GM12878 (cell line): ENCODE data around the gene TRPM3. TPM values are rescaled to one million over a fixed set of nuclear protein-coding genes. Genes with fewer than 3 reads are reported as not detected.

Experiments
- CHD1 ChIP-seq: IDR thresholded peaks from 2 replicates; pipeline ENCODE4 v1.6.1; 2012; ENCODE audit warnings: low read depth, low read length, improper control_type of control experiment
- CHD2 ChIP-seq: IDR thresholded peaks from 2 replicates; pipeline ENCODE4 v1.6.1; 2011; ENCODE audit warnings: low read depth, low read length, improper control_type of control experiment, borderline replicate concordance
- CREB1 ChIP-seq: IDR thresholded peaks from 2 replicates; pipeline ENCODE4 v1.6.1; 2012; ENCODE audit warnings: low read depth, mild to moderate bottlenecking, inconsistent platforms
- ETV6 ChIP-seq, 2 experiments: fragments of 450-650 bp in 1 of 2; IDR thresholded peaks in 1 of 2; conservative IDR thresholded peaks in 1 of 2; 2 replicates each; pipeline ENCODE4 v1.6.1; 2014; ENCODE audit warnings: antibody characterized with exemption in 1 of 2, borderline replicate concordance in 1 of 2, low read depth in 1 of 2, mild to moderate bottlenecking in 1 of 2, moderate library complexity in 1 of 2
- NBN ChIP-seq: fragments of 450-650 bp; IDR thresholded peaks from 2 replicates; pipeline ENCODE4 v1.6.1; 2016
- NFYB ChIP-seq: IDR thresholded peaks from 2 replicates; pipeline ENCODE4 v1.6.1; 2011; ENCODE audit warnings: low read depth, mild to moderate bottlenecking, low read length, improper control_type of control experiment, moderate library complexity; ENCODE audit not compliant: insufficient read depth
- NR2C2 ChIP-seq: IDR thresholded peaks from 2 replicates; pipeline ENCODE4 v1.6.1; 2011; ENCODE audit warnings: borderline replicate concordance, low read depth; ENCODE audit not compliant: control insufficient read depth, insufficient read length
- PAX5 ChIP-seq: IDR thresholded peaks from 2 replicates; pipeline ENCODE4 v1.6.1; 2011; ENCODE audit warnings: low read depth, low read length, borderline replicate concordance
- POLR2AphosphoS2 ChIP-seq: IDR thresholded peaks from 2 replicates; pipeline ENCODE4 v1.6.1; 2011; ENCODE audit warnings: low read depth, mild to moderate bottlenecking, low read length, improper control_type of control experiment, moderate library complexity
- RAD21 ChIP-seq: IDR thresholded peaks from 2 replicates; pipeline ENCODE4 v1.6.1; 2011; ENCODE audit warnings: mild to moderate bottlenecking, low read depth, low read length, moderate library complexity; ENCODE audit not compliant: insufficient read depth
- SMAD1 ChIP-seq: fragments of 450-650 bp; IDR thresholded peaks from 2 replicates; pipeline ENCODE4 v1.6.1; 2018; ENCODE audit warnings: mild to moderate bottlenecking, low read depth; ENCODE audit not compliant: partially characterized antibody
- YBX1 ChIP-seq: fragments of 450-650 bp; IDR thresholded peaks from 2 replicates; pipeline ENCODE4 v1.6.1; 2016; ENCODE audit warnings: antibody characterized with exemption
- ZZZ3 ChIP-seq: IDR thresholded peaks from 2 replicates; pipeline ENCODE4 v1.6.1; 2011; ENCODE audit warnings: low read depth; ENCODE audit not compliant: control insufficient read depth, insufficient read length
- polyA plus RNA-seq, 11 experiments: library from polyadenylated mRNA; depleted of rRNA in 4 of 11; unstranded in 6 of 11; stranded (reverse) in 5 of 11; fragments of >200 nt; fragmentation: Nextera tagmentation in 4 of 11; fragmentation: Illumina TruSeq in 1 of 11; extraction: Ambion mirVana in 4 of 11; extraction: Trizol in 1 of 11; gene quantifications; 1 replicate in 1 of 11; 2 replicates in 10 of 11; pipeline versions ENCODE4 v1.2.1 to v1.2.3, GENCODE V29; 2011 to 2016; ENCODE audit warnings: inconsistent platforms in 2 of 11, missing spikeins in 2 of 11, low read depth in 1 of 11
- total RNA-seq, 4 experiments: library from RNA; depleted of rRNA in 3 of 4; stranded (reverse); fragments of >200 nt in 3 of 4; fragmentation: Illumina TruSeq in 1 of 4; extraction: Trizol in 1 of 4; gene quantifications; 2 replicates each; pipeline versions ENCODE4 v1.2.1 to v1.2.3, GENCODE V29; 2013 to 2021
- TF ChIP-seq, protein P1 (sequence below): fragments of 450-650 bp; IDR thresholded peaks from 2 replicates; pipeline ENCODE4 v1.6.1; 2016; ENCODE audit warnings: mild to moderate bottlenecking
- TF ChIP-seq, protein P2 (sequence below): fragments of 450-650 bp; IDR thresholded peaks from 2 replicates; pipeline ENCODE4 v1.6.1; 2018; ENCODE audit warnings: mild to moderate bottlenecking, low read depth, moderate library complexity; ENCODE audit not compliant: partially characterized antibody
- TF ChIP-seq, protein P3 (sequence below): fragments of 450-650 bp; formaldehyde crosslinking; IDR thresholded peaks from 2 replicates; pipeline ENCODE4 v1.4.0; 2020; ENCODE audit warnings: mild to moderate bottlenecking, moderate library complexity
- TF ChIP-seq, protein P4 (sequence below): IDR thresholded peaks from 2 replicates; pipeline ENCODE4 v1.6.1; 2012; ENCODE audit warnings: low read depth, low read length, improper control_type of control experiment

The TRPM3 gene
- total and polyA plus RNA-seq, 10 of the 15 experiments (the other 5 are each of a cell fraction or from before 2014, with no cell fraction given) = not detected

DNA sequence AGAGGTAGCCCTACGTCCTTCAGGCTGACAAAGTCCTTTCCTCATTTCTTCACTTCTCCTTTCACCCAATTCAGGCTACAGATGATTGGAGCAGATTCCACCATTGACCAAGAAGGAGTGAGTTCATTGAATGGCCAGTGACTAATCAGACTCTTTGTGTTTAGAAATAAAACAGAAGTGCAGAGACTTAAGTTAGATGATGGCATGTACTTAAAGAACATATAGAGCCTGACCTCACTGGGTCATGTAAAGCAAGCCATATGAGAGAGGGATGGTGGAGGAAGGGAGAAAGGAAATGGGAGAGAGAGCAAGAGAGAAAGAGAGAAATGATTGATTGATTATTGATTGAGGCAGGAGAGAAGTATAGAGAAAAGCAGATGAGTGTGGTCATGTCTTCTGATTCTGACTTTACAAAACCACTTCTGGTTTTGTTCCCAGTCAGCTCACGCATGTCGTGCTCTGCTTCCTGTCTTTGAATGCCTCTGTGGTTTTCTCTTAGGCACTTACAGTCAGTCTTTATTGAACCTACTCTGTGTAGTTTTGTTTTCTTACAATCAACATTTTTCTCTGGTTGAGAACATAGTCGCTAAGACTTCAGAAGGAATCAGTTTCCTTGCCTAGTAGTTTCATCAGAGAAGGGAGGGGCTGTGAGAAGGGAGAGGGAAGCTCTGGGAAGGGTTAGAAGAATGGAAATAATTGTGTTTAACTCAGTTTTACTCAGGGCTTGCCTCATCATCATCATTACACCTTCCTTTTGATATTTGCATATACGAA, 557.8 kb downstream of the TRPM3 start (continued):
- TF ChIP-seq, protein P1, sequence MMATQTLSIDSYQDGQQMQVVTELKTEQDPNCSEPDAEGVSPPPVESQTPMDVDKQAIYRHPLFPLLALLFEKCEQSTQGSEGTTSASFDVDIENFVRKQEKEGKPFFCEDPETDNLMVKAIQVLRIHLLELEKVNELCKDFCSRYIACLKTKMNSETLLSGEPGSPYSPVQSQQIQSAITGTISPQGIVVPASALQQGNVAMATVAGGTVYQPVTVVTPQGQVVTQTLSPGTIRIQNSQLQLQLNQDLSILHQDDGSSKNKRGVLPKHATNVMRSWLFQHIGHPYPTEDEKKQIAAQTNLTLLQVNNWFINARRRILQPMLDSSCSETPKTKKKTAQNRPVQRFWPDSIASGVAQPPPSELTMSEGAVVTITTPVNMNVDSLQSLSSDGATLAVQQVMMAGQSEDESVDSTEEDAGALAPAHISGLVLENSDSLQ = peak; percentile 85
- TF ChIP-seq CHD1 (no peak), NFYB (peak; percentile 61; the same call in 1 of the 2 replicates), SMAD1 (no peak), ETV6 (conservative IDR thresholded peaks at IDR 0.05 in 1 of 2, IDR thresholded peaks at IDR 0.05 in 1 of 2; ENCODE audit: borderline replicate concordance in 1 of 2, low read depth in 1 of 2) (peak in 1 of 2 experiments; percentile 99; a peak in 2 of 4 replicates), CHD2 (peak; percentile 26; the same call in 1 of the 2 replicates), CREB1 (peak; percentile 50; the same call in 1 of the 2 replicates), NBN (peak; percentile 88), PAX5 (peak; percentile 95), POLR2AphosphoS2 (no peak), ZZZ3 (no peak), RAD21 (no peak), YBX1 (no peak), NR2C2 (no peak)
- TF ChIP-seq, protein P2, sequence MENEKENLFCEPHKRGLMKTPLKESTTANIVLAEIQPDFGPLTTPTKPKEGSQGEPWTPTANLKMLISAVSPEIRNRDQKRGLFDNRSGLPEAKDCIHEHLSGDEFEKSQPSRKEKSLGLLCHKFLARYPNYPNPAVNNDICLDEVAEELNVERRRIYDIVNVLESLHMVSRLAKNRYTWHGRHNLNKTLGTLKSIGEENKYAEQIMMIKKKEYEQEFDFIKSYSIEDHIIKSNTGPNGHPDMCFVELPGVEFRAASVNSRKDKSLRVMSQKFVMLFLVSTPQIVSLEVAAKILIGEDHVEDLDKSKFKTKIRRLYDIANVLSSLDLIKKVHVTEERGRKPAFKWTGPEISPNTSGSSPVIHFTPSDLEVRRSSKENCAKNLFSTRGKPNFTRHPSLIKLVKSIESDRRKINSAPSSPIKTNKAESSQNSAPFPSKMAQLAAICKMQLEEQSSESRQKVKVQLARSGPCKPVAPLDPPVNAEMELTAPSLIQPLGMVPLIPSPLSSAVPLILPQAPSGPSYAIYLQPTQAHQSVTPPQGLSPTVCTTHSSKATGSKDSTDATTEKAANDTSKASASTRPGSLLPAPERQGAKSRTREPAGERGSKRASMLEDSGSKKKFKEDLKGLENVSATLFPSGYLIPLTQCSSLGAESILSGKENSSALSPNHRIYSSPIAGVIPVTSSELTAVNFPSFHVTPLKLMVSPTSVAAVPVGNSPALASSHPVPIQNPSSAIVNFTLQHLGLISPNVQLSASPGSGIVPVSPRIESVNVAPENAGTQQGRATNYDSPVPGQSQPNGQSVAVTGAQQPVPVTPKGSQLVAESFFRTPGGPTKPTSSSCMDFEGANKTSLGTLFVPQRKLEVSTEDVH = no peak
- TF ChIP-seq, protein P3, sequence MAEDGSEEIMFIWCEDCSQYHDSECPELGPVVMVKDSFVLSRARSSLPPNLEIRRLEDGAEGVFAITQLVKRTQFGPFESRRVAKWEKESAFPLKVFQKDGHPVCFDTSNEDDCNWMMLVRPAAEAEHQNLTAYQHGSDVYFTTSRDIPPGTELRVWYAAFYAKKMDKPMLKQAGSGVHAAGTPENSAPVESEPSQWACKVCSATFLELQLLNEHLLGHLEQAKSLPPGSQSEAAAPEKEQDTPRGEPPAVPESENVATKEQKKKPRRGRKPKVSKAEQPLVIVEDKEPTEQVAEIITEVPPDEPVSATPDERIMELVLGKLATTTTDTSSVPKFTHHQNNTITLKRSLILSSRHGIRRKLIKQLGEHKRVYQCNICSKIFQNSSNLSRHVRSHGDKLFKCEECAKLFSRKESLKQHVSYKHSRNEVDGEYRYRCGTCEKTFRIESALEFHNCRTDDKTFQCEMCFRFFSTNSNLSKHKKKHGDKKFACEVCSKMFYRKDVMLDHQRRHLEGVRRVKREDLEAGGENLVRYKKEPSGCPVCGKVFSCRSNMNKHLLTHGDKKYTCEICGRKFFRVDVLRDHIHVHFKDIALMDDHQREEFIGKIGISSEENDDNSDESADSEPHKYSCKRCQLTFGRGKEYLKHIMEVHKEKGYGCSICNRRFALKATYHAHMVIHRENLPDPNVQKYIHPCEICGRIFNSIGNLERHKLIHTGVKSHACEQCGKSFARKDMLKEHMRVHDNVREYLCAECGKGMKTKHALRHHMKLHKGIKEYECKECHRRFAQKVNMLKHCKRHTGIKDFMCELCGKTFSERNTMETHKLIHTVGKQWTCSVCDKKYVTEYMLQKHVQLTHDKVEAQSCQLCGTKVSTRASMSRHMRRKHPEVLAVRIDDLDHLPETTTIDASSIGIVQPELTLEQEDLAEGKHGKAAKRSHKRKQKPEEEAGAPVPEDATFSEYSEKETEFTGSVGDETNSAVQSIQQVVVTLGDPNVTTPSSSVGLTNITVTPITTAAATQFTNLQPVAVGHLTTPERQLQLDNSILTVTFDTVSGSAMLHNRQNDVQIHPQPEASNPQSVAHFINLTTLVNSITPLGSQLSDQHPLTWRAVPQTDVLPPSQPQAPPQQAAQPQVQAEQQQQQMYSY (CRISPR knock-in tag) = no peak
- TF ChIP-seq, protein P4, sequence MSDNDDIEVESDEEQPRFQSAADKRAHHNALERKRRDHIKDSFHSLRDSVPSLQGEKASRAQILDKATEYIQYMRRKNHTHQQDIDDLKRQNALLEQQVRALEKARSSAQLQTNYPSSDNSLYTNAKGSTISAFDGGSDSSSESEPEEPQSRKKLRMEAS = no peak
